ENCODE results near the gene RPS6KA2.
"Not testable (repeated sequence)": the region's sequence is repeated elsewhere in the genome, so short reads cannot be mapped to it uniquely, and the experiment has no call there.

The RPS6KA2 gene

DNA sequence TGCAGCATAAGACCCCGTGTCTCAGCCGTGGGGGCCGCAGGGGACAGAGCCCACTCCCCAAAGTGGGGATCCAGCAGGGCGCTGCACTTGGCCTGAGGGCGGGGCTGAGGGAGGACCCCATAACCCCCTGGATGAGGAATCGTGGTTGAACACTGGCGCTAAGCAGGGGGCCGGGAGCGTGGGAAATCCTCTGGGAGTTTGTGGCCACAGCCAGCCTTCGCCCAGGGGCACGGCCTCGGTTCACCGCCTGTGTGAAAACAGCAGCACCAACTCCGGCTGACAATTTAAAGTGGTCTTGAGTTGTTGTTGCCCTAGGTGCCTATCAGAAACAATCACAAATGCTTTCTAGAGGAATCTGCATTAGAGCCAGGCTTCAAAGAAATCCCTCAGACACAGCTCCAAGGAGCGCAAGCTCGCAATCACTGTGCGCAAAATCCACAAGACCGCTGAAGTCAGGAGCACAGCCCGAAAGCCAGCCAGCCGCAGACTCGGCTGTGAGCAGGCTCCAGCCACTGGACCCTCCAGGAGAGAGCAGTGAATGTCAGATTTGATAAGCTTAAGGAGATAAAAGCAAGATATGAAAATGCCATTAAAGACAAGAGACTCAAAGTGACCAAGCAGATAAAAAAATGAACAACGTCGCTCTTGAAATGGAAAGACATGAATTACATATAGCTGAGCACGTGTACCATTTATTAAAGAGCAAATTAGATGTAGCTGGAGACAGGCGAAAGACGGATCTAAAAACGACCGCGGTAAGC, 10.9 kb upstream of the RPS6KA2 start:
- no peaks in the 10 kb centered on the region; the same call in 1 of the 2 replicates for H3K27me3 ChIP-seq (replicated peaks; ENCODE audit: control insufficient read depth, insufficient read depth, low read length)
- no peaks in the 10 kb centered on the region for H3K36me3 ChIP-seq (ENCODE audit: control insufficient read depth, insufficient read depth, low read length)
- TF ChIP-seq, protein P1, sequence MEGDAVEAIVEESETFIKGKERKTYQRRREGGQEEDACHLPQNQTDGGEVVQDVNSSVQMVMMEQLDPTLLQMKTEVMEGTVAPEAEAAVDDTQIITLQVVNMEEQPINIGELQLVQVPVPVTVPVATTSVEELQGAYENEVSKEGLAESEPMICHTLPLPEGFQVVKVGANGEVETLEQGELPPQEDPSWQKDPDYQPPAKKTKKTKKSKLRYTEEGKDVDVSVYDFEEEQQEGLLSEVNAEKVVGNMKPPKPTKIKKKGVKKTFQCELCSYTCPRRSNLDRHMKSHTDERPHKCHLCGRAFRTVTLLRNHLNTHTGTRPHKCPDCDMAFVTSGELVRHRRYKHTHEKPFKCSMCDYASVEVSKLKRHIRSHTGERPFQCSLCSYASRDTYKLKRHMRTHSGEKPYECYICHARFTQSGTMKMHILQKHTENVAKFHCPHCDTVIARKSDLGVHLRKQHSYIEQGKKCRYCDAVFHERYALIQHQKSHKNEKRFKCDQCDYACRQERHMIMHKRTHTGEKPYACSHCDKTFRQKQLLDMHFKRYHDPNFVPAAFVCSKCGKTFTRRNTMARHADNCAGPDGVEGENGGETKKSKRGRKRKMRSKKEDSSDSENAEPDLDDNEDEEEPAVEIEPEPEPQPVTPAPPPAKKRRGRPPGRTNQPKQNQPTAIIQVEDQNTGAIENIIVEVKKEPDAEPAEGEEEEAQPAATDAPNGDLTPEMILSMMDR (IDR thresholded peaks at IDR 0.05; ENCODE audit: insufficient read depth, low read length, poor library complexity, severe bottlenecking): no peak

DNA sequence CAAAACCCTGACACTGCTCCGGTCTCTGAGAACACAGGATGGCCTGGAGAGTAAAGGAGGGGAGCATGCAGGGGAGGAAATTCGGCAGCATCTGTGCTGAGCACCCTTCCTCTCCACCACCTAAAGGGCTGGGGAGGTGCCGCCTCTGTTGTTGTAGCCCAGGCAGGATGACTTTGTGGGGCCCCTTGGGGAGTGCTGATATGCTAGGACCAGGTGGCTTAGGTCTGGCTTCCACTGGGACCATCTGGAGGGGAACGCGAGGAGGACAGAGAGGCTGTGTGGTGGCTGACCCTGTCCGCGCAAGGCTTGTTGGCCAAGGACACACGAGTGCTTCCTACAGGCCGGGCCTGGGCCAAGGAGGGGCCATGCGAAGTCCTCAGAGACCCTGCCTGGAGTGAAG, 9.9 kb upstream of the RPS6KA2 start:
- DNase-seq (ENCODE audit: extremely low read depth, insufficient read length): no peak
- Histone ChIP-seq H3K27me3 (replicated peaks; ENCODE audit: control insufficient read depth, insufficient read depth, low read length) (no peaks in the 10 kb centered on the region; the same call in 1 of the 2 replicates), H3K4me3 (replicated peaks; ENCODE audit: low read depth, low read length) (no peak overlapping the region), H3K36me3 (ENCODE audit: control insufficient read depth, insufficient read depth, low read length) (no peaks in the 10 kb centered on the region)
- TF ChIP-seq, protein P1 (IDR thresholded peaks at IDR 0.05; ENCODE audit: insufficient read depth, low read length, poor library complexity, severe bottlenecking): no peak

More for the DNA sequence above, 10.9 kb upstream of the RPS6KA2 start:
- H3K4me3 ChIP-seq (replicated peaks; ENCODE audit: low read depth, low read length): no peak overlapping the region
- DNase-seq (ENCODE audit: extremely low read depth, insufficient read length): no peak

DNA sequence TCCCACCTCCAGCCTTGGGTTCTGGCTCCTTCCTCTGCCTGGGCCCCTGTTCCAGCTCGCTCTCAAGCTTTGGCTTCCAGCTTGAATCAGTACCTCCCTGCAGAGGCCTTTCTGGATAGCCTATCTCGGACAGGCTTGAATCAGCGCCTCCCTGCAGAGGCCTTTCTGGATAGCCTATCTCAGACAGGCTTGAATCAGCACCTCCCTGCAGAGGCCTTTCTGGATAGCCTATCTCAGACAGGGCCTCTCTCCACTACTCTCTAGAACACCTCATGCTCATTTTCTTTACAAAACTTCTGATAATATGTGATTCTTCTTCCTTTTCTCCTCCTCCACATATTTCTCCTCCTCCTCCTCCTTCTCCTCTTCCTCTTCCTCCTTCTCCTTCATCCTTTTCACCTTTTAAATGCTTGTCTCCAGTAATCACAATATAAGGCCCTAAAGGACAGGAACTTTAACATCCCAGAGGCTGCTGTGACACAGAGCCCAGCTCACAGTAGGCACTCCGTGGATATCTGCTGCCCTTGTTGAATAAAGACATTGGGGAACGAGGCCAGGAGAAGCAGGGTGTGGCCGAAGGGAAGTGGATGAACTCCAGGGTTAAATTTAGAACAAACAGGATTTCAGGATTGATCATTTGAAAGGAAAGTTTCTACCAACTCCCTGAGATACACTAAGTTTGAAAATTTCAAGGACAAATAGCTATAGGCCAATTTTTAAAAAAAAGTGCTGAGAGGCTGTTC, 9.3 kb upstream of the RPS6KA2 start:
- no peak overlapping the region for H3K4me3 ChIP-seq (replicated peaks; ENCODE audit: low read depth, low read length)
- no peaks in the 10 kb centered on the region; the same call in 1 of the 2 replicates for H3K27me3 ChIP-seq (replicated peaks; ENCODE audit: control insufficient read depth, insufficient read depth, low read length)
- DNase-seq (ENCODE audit: extremely low read depth, insufficient read length): no peak
- no peaks in the 10 kb centered on the region for H3K36me3 ChIP-seq (ENCODE audit: control insufficient read depth, insufficient read depth, low read length)
- TF ChIP-seq, protein P1 (IDR thresholded peaks at IDR 0.05; ENCODE audit: insufficient read depth, low read length, poor library complexity, severe bottlenecking): no peak

DNA sequence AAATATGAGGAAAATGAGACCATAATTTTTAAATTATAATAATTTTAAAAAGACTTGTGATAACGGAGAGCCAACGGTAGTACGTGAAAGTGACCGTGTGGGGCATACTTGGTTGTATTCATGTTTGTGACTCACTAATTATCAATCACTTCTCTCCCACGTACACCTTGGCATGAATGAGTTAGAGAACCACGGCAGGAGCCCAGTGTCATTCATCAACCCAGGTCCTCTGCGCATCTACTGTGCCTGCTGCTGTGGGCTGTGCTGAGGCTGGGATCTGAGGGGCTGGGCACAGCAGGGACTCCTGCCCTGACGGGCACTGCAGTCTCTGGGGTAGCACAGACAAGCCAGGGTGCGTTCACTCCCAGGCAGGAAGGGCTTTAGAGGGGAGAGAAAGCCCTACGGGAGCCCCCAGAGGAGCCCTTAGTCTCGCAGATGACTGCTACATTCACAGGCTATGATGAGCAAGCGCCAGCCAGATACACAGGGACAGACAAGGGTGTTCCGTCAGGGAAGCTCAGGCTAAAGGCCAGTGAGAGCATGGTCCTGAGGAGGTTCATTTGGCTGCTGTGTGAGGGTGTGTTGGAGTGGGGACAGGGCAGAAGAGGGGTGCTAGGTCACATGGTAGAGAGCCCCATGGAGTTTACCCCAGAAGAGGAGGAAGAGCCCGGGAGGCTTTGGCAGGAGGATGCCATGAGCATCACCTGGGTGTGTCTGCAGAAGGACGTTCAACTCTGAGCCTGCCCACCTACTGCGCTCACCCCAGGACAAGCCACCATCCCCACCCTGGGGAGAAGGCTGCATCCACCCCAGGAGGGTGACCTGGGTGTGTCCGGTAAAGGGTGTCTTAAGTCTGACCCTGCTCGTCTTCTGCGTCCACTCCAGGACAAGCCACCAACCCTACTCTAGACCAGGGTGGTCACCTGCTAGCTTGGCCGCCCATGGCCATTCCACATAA, 8.2 kb upstream of the RPS6KA2 start:
- no peak for DNase-seq (ENCODE audit: extremely low read depth, insufficient read length)
- TF ChIP-seq, protein P1 (IDR thresholded peaks at IDR 0.05; ENCODE audit: insufficient read depth, low read length, poor library complexity, severe bottlenecking): no peak
- no peaks in the 10 kb centered on the region for H3K27me3 ChIP-seq (replicated peaks; ENCODE audit: control insufficient read depth, insufficient read depth, low read length)
- no peaks in the 10 kb centered on the region for H3K36me3 ChIP-seq (ENCODE audit: control insufficient read depth, insufficient read depth, low read length)
- H3K4me3 ChIP-seq (replicated peaks; ENCODE audit: low read depth, low read length): no peak overlapping the region

DNA sequence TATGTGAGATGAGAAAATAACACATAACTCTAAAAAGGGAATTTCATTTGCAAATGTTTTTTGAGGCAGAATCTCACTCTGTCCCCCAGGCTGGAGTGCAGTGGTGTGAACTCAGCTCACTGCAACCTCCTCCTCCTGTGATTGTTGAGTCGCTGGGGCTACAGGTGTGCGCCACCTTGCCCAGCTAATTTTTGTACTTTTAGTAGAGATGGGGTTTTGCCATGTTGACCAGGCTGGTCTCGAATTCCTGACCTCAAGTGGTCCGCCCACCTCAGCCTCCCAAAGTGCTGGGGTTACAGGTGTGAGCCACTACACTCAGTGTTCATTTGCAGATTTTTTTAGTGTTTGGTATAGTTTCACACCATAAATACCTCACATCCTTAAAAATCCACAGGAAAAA, 7.5 kb upstream of the RPS6KA2 start:
- not testable (repeated sequence) for H3K27me3 ChIP-seq (replicated peaks; ENCODE audit: control insufficient read depth, insufficient read depth, low read length); H3K36me3 ChIP-seq (ENCODE audit: control insufficient read depth, insufficient read depth, low read length); DNase-seq (ENCODE audit: extremely low read depth, insufficient read length); H3K4me3 ChIP-seq (replicated peaks; ENCODE audit: low read depth, low read length)
